Stimulated activated CD4-positive, alpha-beta T cell treated with anti-CD3 and anti-CD28 coated beads, TNF-alpha, amount 100 ng/mL, for 24 hours (primary cell): ENCODE results near the gene UQCC3.
"Not testable (repeated sequence)": the region's sequence is repeated elsewhere in the genome, so short reads cannot be mapped to it uniquely, and the experiment has no call there.

Experiments
- DNase-seq, 3 experiments: peaks; one replicate each; pipeline ENCODE4 v3.0.0-alpha.2; 2020; ENCODE audit warnings: low read depth in 3 of 3

Gene UQCC3

GRCh38 chr11:62671608-62672389 lies at the start of gene UQCC3, which contains the start of gene LBHD1:
Gene UQCC3, plus strand, starts transcription at chr11:62671673. Its CDS starts 73 bp downstream, at chr11:62671746.
Gene LBHD1, minus strand, starts transcription at chr11:62672267. Its CDS starts 2,236 bp downstream, at chr11:62670031.
- peak; percentile 54 to 76 (median 70) for DNase-seq

GRCh38 chr11:62622476-62623089 lies 48.9 kb upstream of the UQCC3 start:
- DNase-seq = no peak

GRCh38 chr11:62627713-62628112 lies 43.8 kb upstream of the UQCC3 start:
- DNase-seq = no peak

GRCh38 chr11:62632492-62632891 lies 39.0 kb upstream of the UQCC3 start:
- DNase-seq = no peak

GRCh38 chr11:62644220-62644619 lies 27.3 kb upstream of the UQCC3 start:
- DNase-seq = no peak

GRCh38 chr11:62645671-62645945 lies 25.9 kb upstream of the UQCC3 start:
- DNase-seq = no peak

GRCh38 chr11:62645946-62646824 lies 25.3 kb upstream of the UQCC3 start, which contains the start of gene GANAB:
Gene GANAB, minus strand, starts transcription at chr11:62646613. Its CDS starts 14 bp downstream, at chr11:62646599.
- peak; percentile 98 to 100 (median 100) for DNase-seq

- DNase-seq = no peak
Measured at GRCh38 chr11:62646825-62647608, 24.5 kb upstream of the UQCC3 start.

- DNase-seq = no peak
Measured at GRCh38 chr11:62647609-62648005, 23.9 kb upstream of the UQCC3 start.

- no peak for DNase-seq
Measured at GRCh38 chr11:62648185-62648966, 23.1 kb upstream of the UQCC3 start.

GRCh38 chr11:62648967-62649364 lies 22.5 kb upstream of the UQCC3 start:
- no peak for DNase-seq

GRCh38 chr11:62649486-62649885 lies 22.0 kb upstream of the UQCC3 start:
- no peak for DNase-seq

GRCh38 chr11:62650283-62650682 lies 21.2 kb upstream of the UQCC3 start:
- DNase-seq = not testable (repeated sequence)

GRCh38 chr11:62652161-62653006 lies 19.1 kb upstream of the UQCC3 start:
- DNase-seq = no peak

- no peak for DNase-seq
Measured at GRCh38 chr11:62654297-62654696, 17.2 kb upstream of the UQCC3 start.

GRCh38 chr11:62656796-62657429 lies 14.6 kb upstream of the UQCC3 start:
- no peak for DNase-seq

- DNase-seq = peak in 2 of 3 experiments; percentile 23 to 42
Measured at GRCh38 chr11:62664405-62665074, 6.9 kb upstream of the UQCC3 start.

- DNase-seq = peak; percentile 93 to 96 (median 96)
Measured at GRCh38 chr11:62665075-62665598, 6.3 kb upstream of the UQCC3 start, which contains the start of the genes C11orf98 and CSKMT. Gene C11orf98, minus strand, starts transcription at chr11:62665210. Its CDS starts 41 bp downstream, at chr11:62665169. Gene CSKMT, plus strand, starts transcription at chr11:62665312. Its CDS starts 568 bp downstream, at chr11:62665880.
